Uterus (tissue), 2 donors: ENCODE data around the gene GRK5.

ENCODE experiments used
- POLR2A ChIP-seq, 2 donors: fragments of 450-650 bp; IDR thresholded peaks; one replicate each; pipeline ENCODE4 v1.6.1; 2016; ENCODE audit warnings: antibody characterized with exemption in 2 of 2, mild to moderate bottlenecking in 1 of 2, moderate library complexity in 1 of 2
- TF ChIP-seq, protein P1 (sequence below), 4 experiments: fragments of 200-600 bp in 2 of 4; fragments of 450-650 bp in 2 of 4; sonication (generic) in 2 of 4; IDR thresholded peaks; one replicate each; pipeline ENCODE4 v1.5.1; 2016 to 2019; ENCODE audit warnings: antibody characterized with exemption in 4 of 4, mild to moderate bottlenecking in 2 of 4, moderate library complexity in 1 of 4

DNA sequence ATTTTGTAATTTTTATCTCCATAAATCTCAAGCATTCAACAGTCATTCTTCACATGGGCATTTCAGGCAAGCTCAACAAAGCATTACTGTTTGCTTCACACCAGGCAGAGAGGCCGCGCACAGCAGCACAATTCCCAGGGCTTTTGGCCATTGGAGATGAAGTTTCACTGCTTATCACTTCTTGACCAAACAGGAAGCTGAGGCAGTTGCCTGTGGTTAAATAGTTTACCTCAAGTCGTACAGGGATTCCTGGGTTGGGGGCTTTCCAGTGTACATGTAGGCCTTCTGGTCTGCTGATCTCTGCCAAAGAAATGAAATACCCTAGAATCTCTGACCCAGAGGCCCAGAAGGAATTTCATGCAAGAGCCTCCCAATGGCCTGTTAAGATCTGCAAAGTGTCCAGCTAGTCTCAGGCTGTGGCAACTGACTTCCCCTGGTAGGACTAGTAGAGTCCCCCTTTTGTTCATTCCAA lies 17.5 kb upstream of the GRK5 start:
- TF ChIP-seq, protein P1, sequence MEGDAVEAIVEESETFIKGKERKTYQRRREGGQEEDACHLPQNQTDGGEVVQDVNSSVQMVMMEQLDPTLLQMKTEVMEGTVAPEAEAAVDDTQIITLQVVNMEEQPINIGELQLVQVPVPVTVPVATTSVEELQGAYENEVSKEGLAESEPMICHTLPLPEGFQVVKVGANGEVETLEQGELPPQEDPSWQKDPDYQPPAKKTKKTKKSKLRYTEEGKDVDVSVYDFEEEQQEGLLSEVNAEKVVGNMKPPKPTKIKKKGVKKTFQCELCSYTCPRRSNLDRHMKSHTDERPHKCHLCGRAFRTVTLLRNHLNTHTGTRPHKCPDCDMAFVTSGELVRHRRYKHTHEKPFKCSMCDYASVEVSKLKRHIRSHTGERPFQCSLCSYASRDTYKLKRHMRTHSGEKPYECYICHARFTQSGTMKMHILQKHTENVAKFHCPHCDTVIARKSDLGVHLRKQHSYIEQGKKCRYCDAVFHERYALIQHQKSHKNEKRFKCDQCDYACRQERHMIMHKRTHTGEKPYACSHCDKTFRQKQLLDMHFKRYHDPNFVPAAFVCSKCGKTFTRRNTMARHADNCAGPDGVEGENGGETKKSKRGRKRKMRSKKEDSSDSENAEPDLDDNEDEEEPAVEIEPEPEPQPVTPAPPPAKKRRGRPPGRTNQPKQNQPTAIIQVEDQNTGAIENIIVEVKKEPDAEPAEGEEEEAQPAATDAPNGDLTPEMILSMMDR (IDR thresholded peaks at IDR 0.05): no peak
- TF ChIP-seq POLR2A (IDR thresholded peaks at IDR 0.05): no peak
